Upper lobe of left lung (tissue), 6 donors: ENCODE results near the gene SURF1. TPM values are rescaled to one million over a fixed set of nuclear protein-coding genes. Genes with fewer than 3 reads are reported as not detected.

Experiments used
- ATAC-seq, 2 donors: fragments of 200-7000 bp; cut with Tn5 transposase; one replicate each; pipeline ENCODE4 v1.9.1; 2022; ENCODE audit warnings: mild to moderate bottlenecking in 2 of 2, moderate library complexity in 2 of 2; ENCODE audit not compliant: low FRiP score in 2 of 2
- DNase-seq, 2 donors: peaks; one replicate each; pipeline ENCODE4 v3.0.0-alpha.2; 2019 to 2020
- H3K27ac ChIP-seq, 4 donors: fragments of 200-600 bp; sonication (generic); one replicate each; pipeline ENCODE4 v1.5.1; 2016 to 2019
- H3K27me3 ChIP-seq, 4 donors: fragments of 200-600 bp; sonication (generic); one replicate each; pipeline ENCODE4 v1.5.1; 2017 to 2019
- H3K36me3 ChIP-seq, 4 donors: fragments of 200-600 bp; sonication (generic); one replicate each; pipeline ENCODE4 v1.5.1; 2016 to 2019
- H3K4me1 ChIP-seq, 4 donors: fragments of 200-600 bp; sonication (generic); one replicate each; pipeline ENCODE4 v1.5.1; 2018 to 2019
- H3K4me3 ChIP-seq, 4 donors: fragments of 200-600 bp; sonication (generic); one replicate each; pipeline ENCODE4 v1.5.1; 2017 to 2019; ENCODE audit warnings: mild to moderate bottlenecking in 2 of 4, moderate library complexity in 1 of 4
- H3K9me3 ChIP-seq, 4 donors: fragments of 200-600 bp; sonication (generic); one replicate each; pipeline ENCODE4 v1.5.1; 2018 to 2019
- EP300 ChIP-seq, 4 donors: sonication (generic); formaldehyde crosslinking; IDR thresholded peaks; one replicate each; pipeline ENCODE4 v1.5.1; 2017; ENCODE audit warnings: antibody characterized with exemption in 4 of 4, control low read depth in 2 of 4
- POLR2A ChIP-seq, 4 donors: fragments of 450-650 bp; IDR thresholded peaks; one replicate each; pipeline ENCODE4 v1.5.1; 2016 to 2017; ENCODE audit warnings: antibody characterized with exemption in 4 of 4, mild to moderate bottlenecking in 2 of 4
- POLR2AphosphoS5 ChIP-seq, 2 donors: sonication (generic); formaldehyde crosslinking; IDR thresholded peaks; one replicate each; pipeline ENCODE4 v1.5.1; 2017; ENCODE audit warnings: antibody characterized with exemption in 2 of 2
- WGBS, 2 donors: methylation state at CpG; one replicate each; pipeline ENCODE4 v1.1.5; 2017 to 2018; 5-methylcytosine and 5-hydroxymethylcytosine counted together
- total RNA-seq, 6 donors: library from RNA; depleted of rRNA in 4 of 6; stranded (reverse); fragments of >200 nt in 4 of 6; gene quantifications; one replicate each; pipeline versions ENCODE4 v1.1.0 to v1.2.1, GENCODE V29; 2016 to 2021
- TF ChIP-seq, protein P1 (sequence below), 6 experiments: fragments of 450-650 bp in 4 of 6; fragments of 200-600 bp in 2 of 6; sonication (generic) in 2 of 6; IDR thresholded peaks; one replicate each; pipeline ENCODE4 v1.5.1; 2016 to 2019; ENCODE audit warnings: antibody characterized with exemption in 6 of 6
- donor health status: DM: no; HTN: no; CAD: no; lungs with moderate emphysema.
- donor health status: DM: no; HTN: yes; CAD: no; lungs with severe emphysema.

The SURF1 gene
- total RNA-seq, 6 donors from 2014 or later, result 25.1 to 64.8 (median 45.5) TPM

DNA sequence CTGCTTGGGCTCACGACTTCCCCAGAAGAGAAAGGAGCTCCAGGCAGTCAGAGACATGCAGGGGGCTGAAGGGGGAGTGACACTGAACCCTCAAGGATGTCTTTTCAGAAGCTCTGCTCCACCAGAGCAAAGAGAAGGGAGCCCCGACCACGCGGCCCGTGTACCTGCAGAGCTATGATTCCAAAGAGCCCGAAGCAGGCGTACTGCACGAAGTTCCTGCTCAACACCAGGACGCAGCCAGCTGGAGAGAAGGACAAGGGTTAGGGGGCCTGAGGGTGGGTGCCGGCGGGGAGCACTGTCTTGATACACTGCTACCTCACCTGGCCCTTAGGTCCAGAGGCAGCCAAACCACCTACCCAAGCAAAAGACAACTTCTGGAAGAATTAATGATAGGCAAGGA, 10.1 kb upstream of the SURF1 start:
- H3K27me3 ChIP-seq, result no peaks in the 10 kb centered on the region
- TF ChIP-seq POLR2A (IDR thresholded peaks at IDR 0.05), result no peak
- TF ChIP-seq POLR2AphosphoS5 (IDR thresholded peaks at IDR 0.05), result no peak
- TF ChIP-seq, protein P1, sequence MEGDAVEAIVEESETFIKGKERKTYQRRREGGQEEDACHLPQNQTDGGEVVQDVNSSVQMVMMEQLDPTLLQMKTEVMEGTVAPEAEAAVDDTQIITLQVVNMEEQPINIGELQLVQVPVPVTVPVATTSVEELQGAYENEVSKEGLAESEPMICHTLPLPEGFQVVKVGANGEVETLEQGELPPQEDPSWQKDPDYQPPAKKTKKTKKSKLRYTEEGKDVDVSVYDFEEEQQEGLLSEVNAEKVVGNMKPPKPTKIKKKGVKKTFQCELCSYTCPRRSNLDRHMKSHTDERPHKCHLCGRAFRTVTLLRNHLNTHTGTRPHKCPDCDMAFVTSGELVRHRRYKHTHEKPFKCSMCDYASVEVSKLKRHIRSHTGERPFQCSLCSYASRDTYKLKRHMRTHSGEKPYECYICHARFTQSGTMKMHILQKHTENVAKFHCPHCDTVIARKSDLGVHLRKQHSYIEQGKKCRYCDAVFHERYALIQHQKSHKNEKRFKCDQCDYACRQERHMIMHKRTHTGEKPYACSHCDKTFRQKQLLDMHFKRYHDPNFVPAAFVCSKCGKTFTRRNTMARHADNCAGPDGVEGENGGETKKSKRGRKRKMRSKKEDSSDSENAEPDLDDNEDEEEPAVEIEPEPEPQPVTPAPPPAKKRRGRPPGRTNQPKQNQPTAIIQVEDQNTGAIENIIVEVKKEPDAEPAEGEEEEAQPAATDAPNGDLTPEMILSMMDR (IDR thresholded peaks at IDR 0.05), result no peak
- TF ChIP-seq EP300 (IDR thresholded peaks at IDR 0.05), result no peak
- H3K9me3 ChIP-seq, result no peaks in the 10 kb centered on the region
- peaks cover 33 to 40% (median 38%) of the 10 kb centered on the region in 4 donors for H3K4me1 ChIP-seq
- H3K4me3 ChIP-seq, result no peak overlapping the region
- DNase-seq (no peak), ATAC-seq (no peak)
- 89 to 93% methylated on average over 9 to 11 of the region's 11 CpGs for WGBS, 2 donors
- H3K27ac ChIP-seq, result no peak overlapping the region
- peaks cover 34 to 91% (median 56%) of the 10 kb centered on the region in 4 donors for H3K36me3 ChIP-seq

DNA sequence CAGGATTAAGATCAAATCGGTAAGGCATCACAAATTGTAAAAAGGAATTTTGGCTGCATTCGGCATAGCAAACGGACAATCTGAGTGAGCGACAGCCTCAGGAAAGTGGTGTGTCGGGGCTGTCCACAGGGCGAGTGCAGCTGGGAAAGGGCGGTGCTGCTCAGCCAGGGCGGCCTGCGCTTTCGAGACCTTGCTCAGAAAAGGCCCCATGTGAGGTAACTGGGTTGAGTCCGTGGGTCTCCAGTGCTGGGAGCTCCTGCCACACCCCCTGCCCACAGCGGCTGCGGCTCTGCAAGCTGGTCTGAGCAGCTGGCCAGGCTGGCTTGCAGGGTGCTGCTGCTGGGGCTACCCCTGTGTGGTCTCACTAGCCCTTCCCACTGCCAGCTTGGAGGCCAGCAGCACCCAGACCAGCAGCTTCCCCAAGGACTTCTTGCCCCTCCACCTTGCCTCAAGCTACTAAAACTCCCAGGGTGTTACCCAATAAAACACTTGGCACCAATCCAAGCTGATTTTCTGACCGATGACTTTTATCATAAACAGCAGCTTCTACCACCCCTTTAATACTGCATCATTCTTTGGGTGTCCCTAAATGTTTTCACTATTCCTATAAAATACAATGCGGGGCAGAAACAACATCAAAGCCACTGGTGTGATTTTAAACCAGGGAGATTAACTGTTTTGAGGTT, 6.2 kb upstream of the SURF1 start:
- peak in 1 of 2 donors; percentile 80 for DNase-seq
- Histone ChIP-seq H3K27me3 (no peaks in the 10 kb centered on the region), H3K36me3 (peaks cover 37 to 85% (median 70%) of the 10 kb centered on the region in 4 donors), H3K9me3 (no peaks in the 10 kb centered on the region), H3K27ac (no peak overlapping the region), H3K4me3 (no peak overlapping the region), H3K4me1 (peaks cover 5 to 18% (median 7%) of the 10 kb centered on the region in 4 donors)
- no peak for ATAC-seq
- no peak for TF ChIP-seq POLR2A (IDR thresholded peaks at IDR 0.05)
- TF ChIP-seq, protein P1 (IDR thresholded peaks at IDR 0.05), result no peak
- TF ChIP-seq POLR2AphosphoS5 (IDR thresholded peaks at IDR 0.05), result no peak
- no peak for TF ChIP-seq EP300 (IDR thresholded peaks at IDR 0.05)
- WGBS, 2 donors, result 87 to 92% methylated on average over 14 to 15 of the region's 15 CpGs

DNA sequence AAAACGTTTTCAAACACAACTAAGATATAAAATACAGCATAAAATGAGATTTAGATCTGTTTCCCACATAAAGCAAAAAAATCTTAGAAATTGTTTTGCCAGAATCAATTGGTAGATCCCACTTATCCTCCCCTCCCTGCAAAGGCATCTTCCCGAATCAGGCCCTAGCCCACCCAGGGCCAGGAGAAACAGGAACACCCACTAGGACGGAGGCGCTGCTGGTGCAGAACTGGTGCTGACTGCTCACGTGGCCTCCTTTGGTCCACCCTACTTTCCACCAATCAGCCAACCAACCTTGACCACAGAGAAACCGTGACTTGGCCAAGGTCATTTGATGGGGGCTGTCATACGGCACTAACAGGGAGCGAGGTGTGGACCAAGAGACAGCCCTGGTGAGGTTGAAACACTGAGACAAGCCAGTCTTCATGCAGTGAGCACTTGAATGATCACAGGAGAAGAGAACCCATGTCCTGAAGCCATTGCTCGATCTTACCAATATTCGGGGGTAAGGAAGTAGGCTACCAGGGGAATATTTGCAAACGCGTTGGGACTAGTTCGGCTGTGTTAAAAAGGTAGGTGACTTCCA, 5.3 kb upstream of the SURF1 start:
- H3K4me3 ChIP-seq, result no peak overlapping the region
- 80 to 84% methylated on average over 13 of the region's 13 CpGs for WGBS, 2 donors
- H3K9me3 ChIP-seq, result no peaks in the 10 kb centered on the region
- DNase-seq (no peak), ATAC-seq (no peak)
- TF ChIP-seq POLR2A (IDR thresholded peaks at IDR 0.05), result no peak
- TF ChIP-seq, protein P1 (IDR thresholded peaks at IDR 0.05), result no peak
- TF ChIP-seq POLR2AphosphoS5 (IDR thresholded peaks at IDR 0.05), result no peak
- TF ChIP-seq EP300 (IDR thresholded peaks at IDR 0.05), result no peak
- H3K36me3 ChIP-seq, result peaks cover 32 to 76% (median 61%) of the 10 kb centered on the region in 4 donors
- peaks cover 12 to 26% (median 14%) of the 10 kb centered on the region in 4 donors for H3K4me1 ChIP-seq
- no peaks in the 10 kb centered on the region for H3K27me3 ChIP-seq
- H3K27ac ChIP-seq, result no peak overlapping the region

DNA sequence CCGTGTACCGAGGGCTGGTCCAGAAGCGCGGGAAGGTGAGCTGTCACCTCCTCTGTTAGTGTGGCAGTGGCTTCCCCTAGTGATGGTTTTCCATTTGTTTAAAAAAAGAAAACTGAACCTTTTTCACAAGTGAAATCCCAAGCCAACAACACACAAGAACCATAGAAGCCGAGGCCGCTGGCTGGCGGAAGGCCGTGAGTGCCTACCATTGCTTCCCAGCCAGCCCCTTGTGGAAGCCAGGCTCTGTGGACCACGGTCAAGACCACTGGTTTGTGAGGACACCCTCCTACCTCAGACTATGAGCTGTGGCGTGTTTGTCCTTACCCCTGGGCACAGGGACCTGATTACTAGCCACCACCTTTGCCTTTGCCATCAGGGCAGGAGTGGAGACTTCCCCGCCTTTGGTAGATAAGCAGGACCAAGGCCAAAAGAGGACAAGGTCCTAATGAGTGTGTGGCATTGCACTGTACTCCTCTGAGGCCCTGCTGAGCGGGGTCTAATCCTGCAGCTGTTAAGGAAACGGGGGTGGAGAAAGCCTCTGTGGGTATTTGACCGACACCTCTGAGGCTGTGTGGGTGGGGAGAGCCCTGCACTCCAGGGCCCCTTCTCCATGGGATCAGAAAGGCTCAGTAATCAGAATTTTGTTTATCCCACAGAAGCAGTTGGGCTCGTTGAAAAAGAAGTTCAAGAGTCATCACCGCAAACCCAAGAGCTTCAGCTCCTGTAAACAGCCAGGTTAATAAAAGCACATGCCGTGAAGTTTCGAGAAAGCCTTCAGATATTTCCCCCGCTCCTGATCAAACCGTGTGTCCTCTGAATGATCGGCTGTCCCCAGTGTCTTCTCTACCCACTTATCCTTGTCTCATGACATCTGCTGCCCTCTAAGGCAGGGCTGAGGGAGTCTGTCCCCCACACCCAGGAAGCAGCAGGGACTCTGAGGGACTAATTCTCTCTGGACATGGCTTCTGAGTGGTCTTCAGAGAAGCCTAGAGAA, 4.4 kb upstream of the SURF1 start:
- H3K27me3 ChIP-seq, result no peaks in the 10 kb centered on the region
- 86% methylated on average over 21 of the region's 21 CpGs for WGBS, 2 donors
- H3K36me3 ChIP-seq, result peaks cover 27 to 67% (median 52%) of the 10 kb centered on the region in 4 donors
- H3K9me3 ChIP-seq, result no peaks in the 10 kb centered on the region
- no peak overlapping the region for H3K4me3 ChIP-seq
- ATAC-seq (no peak), DNase-seq (no peak)
- H3K4me1 ChIP-seq, result peaks cover 13 to 30% (median 16%) of the 10 kb centered on the region in 4 donors
- TF ChIP-seq EP300 (IDR thresholded peaks at IDR 0.05), result no peak
- TF ChIP-seq POLR2AphosphoS5 (IDR thresholded peaks at IDR 0.05), result no peak
- H3K27ac ChIP-seq, result no peak overlapping the region
